ENCODE measurements around the gene ARAP1. TPM values are rescaled to one million over a fixed set of nuclear protein-coding genes. Genes with fewer than 3 reads are reported as not detected.
A peak's percentile ranks its signal among the peaks of the same experiment; 100 is the strongest.

ARAP1 gene
- total RNA-seq, 2 donors from 2014 or later: 74.4 to 88.3 TPM

DNA sequence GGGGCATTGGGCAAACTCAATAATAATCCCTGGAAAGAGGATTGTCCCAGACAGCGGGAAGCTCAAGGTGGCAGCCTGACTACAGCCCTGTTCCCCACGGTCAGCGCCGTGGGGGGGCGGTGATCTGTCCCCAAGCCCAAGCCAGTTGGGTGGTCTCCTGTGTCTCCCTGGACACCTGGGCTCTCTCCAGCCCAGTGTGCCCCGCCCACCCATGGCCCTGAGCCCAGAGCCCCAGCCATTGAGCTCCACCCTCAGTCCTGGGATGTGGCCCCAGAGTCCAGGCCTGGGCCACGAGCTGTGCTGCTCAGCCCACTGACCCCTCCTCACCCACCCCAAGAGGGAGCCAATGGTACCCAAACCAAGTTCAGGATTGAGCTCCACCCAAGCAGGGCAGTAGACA, 50.1 kb downstream of the ARAP1 start:
- peaks cover 24% of the 10 kb centered on the region for H3K4me1 Mint-ChIP-seq

DNA sequence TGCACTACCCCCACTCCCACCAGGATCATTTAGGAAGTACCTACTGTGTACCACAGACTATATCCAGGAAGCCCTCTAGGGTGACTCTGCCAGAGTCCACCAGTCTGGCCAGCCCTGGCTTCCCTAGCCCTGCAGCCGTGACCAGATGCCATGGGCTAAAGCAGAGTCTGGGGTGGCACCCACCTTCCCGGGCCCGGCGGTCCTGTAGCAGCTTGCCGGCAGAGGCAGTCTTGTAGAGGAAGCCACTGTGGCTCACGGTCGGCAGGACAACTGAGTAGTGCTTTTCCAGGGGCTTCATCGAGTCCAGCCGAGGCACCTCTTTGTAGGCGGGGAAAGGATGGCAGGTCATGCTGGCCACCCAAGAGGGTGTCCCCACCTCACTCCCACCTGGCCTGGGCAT, 50.7 kb downstream of the ARAP1 start:
- no peaks in the 10 kb centered on the region for H3K9me3 ChIP-seq (ENCODE audit: control insufficient read depth, low read length)
- TF ChIP-seq, protein P1, sequence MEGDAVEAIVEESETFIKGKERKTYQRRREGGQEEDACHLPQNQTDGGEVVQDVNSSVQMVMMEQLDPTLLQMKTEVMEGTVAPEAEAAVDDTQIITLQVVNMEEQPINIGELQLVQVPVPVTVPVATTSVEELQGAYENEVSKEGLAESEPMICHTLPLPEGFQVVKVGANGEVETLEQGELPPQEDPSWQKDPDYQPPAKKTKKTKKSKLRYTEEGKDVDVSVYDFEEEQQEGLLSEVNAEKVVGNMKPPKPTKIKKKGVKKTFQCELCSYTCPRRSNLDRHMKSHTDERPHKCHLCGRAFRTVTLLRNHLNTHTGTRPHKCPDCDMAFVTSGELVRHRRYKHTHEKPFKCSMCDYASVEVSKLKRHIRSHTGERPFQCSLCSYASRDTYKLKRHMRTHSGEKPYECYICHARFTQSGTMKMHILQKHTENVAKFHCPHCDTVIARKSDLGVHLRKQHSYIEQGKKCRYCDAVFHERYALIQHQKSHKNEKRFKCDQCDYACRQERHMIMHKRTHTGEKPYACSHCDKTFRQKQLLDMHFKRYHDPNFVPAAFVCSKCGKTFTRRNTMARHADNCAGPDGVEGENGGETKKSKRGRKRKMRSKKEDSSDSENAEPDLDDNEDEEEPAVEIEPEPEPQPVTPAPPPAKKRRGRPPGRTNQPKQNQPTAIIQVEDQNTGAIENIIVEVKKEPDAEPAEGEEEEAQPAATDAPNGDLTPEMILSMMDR (conservative IDR thresholded peaks at IDR 0.05): no peak
- 95% methylated on average over 10 of the region's 10 CpGs for WGBS, 2 experiments (ENCODE audit: insufficient coverage in 1 of 2, insufficient read length in 1 of 2)
- Mint-ChIP-seq H3K9me3 (no peaks in the 10 kb centered on the region), H3K27ac (no peak overlapping the region), H3K4me1 (peaks cover 17% of the 10 kb centered on the region), H3K4me3 (no peak overlapping the region), H3K27me3 (ENCODE audit: insufficient read depth) (no peaks in the 10 kb centered on the region), H3K36me3 (ENCODE audit: low read depth) (peaks cover 42% of the 10 kb centered on the region)
- H3K4me1 ChIP-seq (ENCODE audit: control insufficient read depth, insufficient read depth, low read length): peaks cover 3% of the 10 kb centered on the region
- peaks cover 40% of the 10 kb centered on the region for H3K36me3 ChIP-seq (ENCODE audit: control insufficient read depth, insufficient read depth, low read length)
- H3K9ac ChIP-seq (ENCODE audit: extremely low read depth, low read length, poor library complexity, severe bottlenecking): no peak overlapping the region
- H3K4me3 ChIP-seq (ENCODE audit: low read length): no peak overlapping the region
- no peak for DNase-seq
- H3K27me3 ChIP-seq (ENCODE audit: control insufficient read depth, insufficient read depth, low read length, poor library complexity, severe bottlenecking): no peaks in the 10 kb centered on the region
- H3K27ac ChIP-seq (ENCODE audit: low read depth, low read length): no peak overlapping the region

More for the DNA sequence above, 50.1 kb downstream of the ARAP1 start:
- Histone ChIP-seq H3K9ac (ENCODE audit: extremely low read depth, low read length, poor library complexity, severe bottlenecking) (no peak overlapping the region), H3K36me3 (ENCODE audit: control insufficient read depth, insufficient read depth, low read length) (peaks cover 40% of the 10 kb centered on the region), H3K4me3 (ENCODE audit: low read length) (no peak overlapping the region), H3K27me3 (ENCODE audit: control insufficient read depth, insufficient read depth, low read length, poor library complexity, severe bottlenecking) (no peaks in the 10 kb centered on the region), H3K9me3 (ENCODE audit: control insufficient read depth, low read length) (no peaks in the 10 kb centered on the region), H3K4me1 (ENCODE audit: control insufficient read depth, insufficient read depth, low read length) (peaks cover 3% of the 10 kb centered on the region), H3K27ac (ENCODE audit: low read depth, low read length) (no peak overlapping the region)
- no peaks in the 10 kb centered on the region for H3K9me3 Mint-ChIP-seq
- no peak overlapping the region for H3K4me3 Mint-ChIP-seq
- no peaks in the 10 kb centered on the region for H3K27me3 Mint-ChIP-seq (ENCODE audit: insufficient read depth)
- no peak overlapping the region for H3K27ac Mint-ChIP-seq
- H3K36me3 Mint-ChIP-seq (ENCODE audit: low read depth): peaks cover 36% of the 10 kb centered on the region
- TF ChIP-seq, protein P1 (conservative IDR thresholded peaks at IDR 0.05): no peak
- DNase-seq: no peak
- 94 to 100% methylated on average over 2 to 7 of the region's 7 CpGs for WGBS, 2 experiments (ENCODE audit: insufficient coverage in 1 of 2, insufficient read length in 1 of 2)

DNA sequence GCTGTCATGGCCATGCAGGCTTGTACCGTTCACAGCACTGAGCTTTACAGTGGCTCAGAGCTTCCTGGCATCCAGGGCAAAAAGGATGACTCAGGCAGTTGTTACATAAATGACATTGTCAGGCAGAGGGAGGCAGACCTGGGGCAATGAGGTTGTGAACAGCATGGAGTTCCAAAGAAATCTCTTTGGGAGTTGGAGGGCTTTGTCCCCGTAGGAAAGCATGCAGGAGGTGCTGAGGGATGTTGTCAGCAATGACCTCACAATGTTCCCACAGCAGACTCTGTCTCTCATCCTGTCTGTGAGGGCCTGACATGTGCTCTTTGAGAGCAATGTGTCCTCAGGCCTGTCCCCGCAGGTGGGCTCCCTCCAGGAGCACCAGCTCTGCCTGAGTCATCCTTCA, 52.1 kb downstream of the ARAP1 start:
- TF ChIP-seq, protein P1 (conservative IDR thresholded peaks at IDR 0.05): no peak
- no peaks in the 10 kb centered on the region for H3K27me3 Mint-ChIP-seq (ENCODE audit: insufficient read depth)
- H3K4me3 Mint-ChIP-seq: no peak overlapping the region
- Histone ChIP-seq H3K27me3 (ENCODE audit: control insufficient read depth, insufficient read depth, low read length, poor library complexity, severe bottlenecking) (no peaks in the 10 kb centered on the region), H3K9ac (ENCODE audit: extremely low read depth, low read length, poor library complexity, severe bottlenecking) (no peak overlapping the region), H3K9me3 (ENCODE audit: control insufficient read depth, low read length) (no peaks in the 10 kb centered on the region), H3K27ac (ENCODE audit: low read depth, low read length) (no peak overlapping the region), H3K4me1 (ENCODE audit: control insufficient read depth, insufficient read depth, low read length) (no peaks in the 10 kb centered on the region), H3K4me3 (ENCODE audit: low read length) (no peak overlapping the region), H3K36me3 (ENCODE audit: control insufficient read depth, insufficient read depth, low read length) (peaks cover 32% of the 10 kb centered on the region)
- WGBS, 2 experiments (ENCODE audit: insufficient coverage in 1 of 2, insufficient read length in 1 of 2): 62 to 84% methylated on average over 2 to 3 of the region's 3 CpGs
- no peaks in the 10 kb centered on the region for H3K9me3 Mint-ChIP-seq
- peaks cover 5% of the 10 kb centered on the region for H3K4me1 Mint-ChIP-seq
- peaks cover 54% of the 10 kb centered on the region for H3K36me3 Mint-ChIP-seq (ENCODE audit: low read depth)
- peak; percentile 62 for DNase-seq
- peak overlapping the region; percentile 64 for H3K27ac Mint-ChIP-seq

All from endodermal cell (in vitro differentiated cells).